Fibroblast of lung (primary cell): ENCODE measurements around the gene MAPK8IP3. TPM values are rescaled to one million over a fixed set of nuclear protein-coding genes. Genes with fewer than 3 reads are reported as not detected.

Experiments
- DNase-seq, 2 donors: peaks; one replicate each; pipeline versions ENCODE4 v3.0.0 to v3.0.0-alpha.2; 2010; ENCODE audit warnings: low read depth in 2 of 2
- H2AFZ ChIP-seq: 2 replicates; pipeline ENCODE4 v1.5.1; 2012; ENCODE audit warnings: low read length, control low read depth, inconsistent platforms
- H3K27ac ChIP-seq: 2 replicates; pipeline ENCODE4 v1.5.1; 2011; ENCODE audit warnings: low read length, control low read depth; ENCODE audit not compliant: insufficient read depth
- H3K27me3 ChIP-seq: 2 replicates; pipeline ENCODE4 v1.5.1; 2011; ENCODE audit warnings: mild to moderate bottlenecking, low read length; ENCODE audit not compliant: control insufficient read depth, insufficient read depth
- H3K36me3 ChIP-seq: 2 replicates; pipeline ENCODE4 v1.5.1; 2011; ENCODE audit warnings: low read length; ENCODE audit not compliant: control insufficient read depth, insufficient read depth
- H3K4me1 ChIP-seq: 2 replicates; pipeline ENCODE4 v1.5.1; 2011; ENCODE audit warnings: low read length; ENCODE audit not compliant: control insufficient read depth, insufficient read depth; ENCODE audit errors: extremely low read depth
- H3K4me2 ChIP-seq: 2 replicates; pipeline ENCODE4 v1.5.1; 2011; ENCODE audit warnings: low read length, control low read depth; ENCODE audit not compliant: insufficient read depth; ENCODE audit errors: extremely low read depth
- H3K4me3 ChIP-seq, 4 experiments: fragments of 200-600 bp in 1 of 4; sonication (generic) in 1 of 4; replicated peaks in 1 of 4; 2 replicates each; pipeline ENCODE4 v1.5.1; 2011 to 2016; ENCODE audit warnings: low read length in 4 of 4, low read depth in 3 of 4, mild to moderate bottlenecking in 3 of 4, control low read depth in 2 of 4, inconsistent platforms in 1 of 4, mixed read lengths in 1 of 4; ENCODE audit not compliant: insufficient read depth in 1 of 4; ENCODE audit errors: control extremely low read depth in 1 of 4
- H3K79me2 ChIP-seq: 2 replicates; pipeline ENCODE4 v1.5.1; 2012; ENCODE audit warnings: mild to moderate bottlenecking, low read length, inconsistent platforms; ENCODE audit not compliant: control insufficient read depth, insufficient read depth
- H3K9ac ChIP-seq: 2 replicates; pipeline ENCODE4 v1.5.1; 2011; ENCODE audit warnings: mild to moderate bottlenecking, low read length, control low read depth; ENCODE audit not compliant: insufficient read depth
- H3K9me3 ChIP-seq: 2 replicates; pipeline ENCODE4 v1.5.1; 2012; ENCODE audit warnings: low read depth, low read length; ENCODE audit not compliant: control insufficient read depth, insufficient read depth
- H4K20me1 ChIP-seq: 2 replicates; pipeline ENCODE4 v1.5.1; 2011; ENCODE audit warnings: low read length; ENCODE audit not compliant: control insufficient read depth, insufficient read depth; ENCODE audit errors: extremely low read depth
- EZH2 ChIP-seq: IDR thresholded peaks from 2 replicates; pipeline ENCODE4 v1.5.1; 2012; ENCODE audit warnings: low read length, control low read depth, mild to moderate bottlenecking; ENCODE audit errors: missing control alignments
- polyA plus RNA-seq, 2 donors: library from polyadenylated mRNA; depleted of rRNA in 1 of 2; stranded (reverse) in 1 of 2; unstranded in 1 of 2; fragments of >200 nt; gene quantifications; 2 replicates each; pipeline ENCODE4 v1.2.1, GENCODE V29; 2011 to 2012; ENCODE audit warnings: missing spikeins in 1 of 2
- total RNA-seq: library from RNA; depleted of rRNA; stranded (reverse); fragments of >200 nt; gene quantifications from 2 replicates; pipeline ENCODE4 v1.2.1, GENCODE V29; 2014
- TF ChIP-seq, protein P1 (sequence below), 2 donors: IDR thresholded peaks in 1 of 2; conservative IDR thresholded peaks in 1 of 2; 1 replicate in 1 of 2; 2 replicates in 1 of 2; pipeline ENCODE4 v1.5.1; 2011 to 2012; ENCODE audit warnings: low read length in 2 of 2, control low read depth in 1 of 2, inconsistent platforms in 1 of 2, low read depth in 1 of 2, mild to moderate bottlenecking in 1 of 2

MAPK8IP3 gene
- total and polyA plus RNA-seq, 2 donors (not counting 1 experiment from before 2014, with no cell fraction given) = 9.4 to 36.3 TPM

DNA sequence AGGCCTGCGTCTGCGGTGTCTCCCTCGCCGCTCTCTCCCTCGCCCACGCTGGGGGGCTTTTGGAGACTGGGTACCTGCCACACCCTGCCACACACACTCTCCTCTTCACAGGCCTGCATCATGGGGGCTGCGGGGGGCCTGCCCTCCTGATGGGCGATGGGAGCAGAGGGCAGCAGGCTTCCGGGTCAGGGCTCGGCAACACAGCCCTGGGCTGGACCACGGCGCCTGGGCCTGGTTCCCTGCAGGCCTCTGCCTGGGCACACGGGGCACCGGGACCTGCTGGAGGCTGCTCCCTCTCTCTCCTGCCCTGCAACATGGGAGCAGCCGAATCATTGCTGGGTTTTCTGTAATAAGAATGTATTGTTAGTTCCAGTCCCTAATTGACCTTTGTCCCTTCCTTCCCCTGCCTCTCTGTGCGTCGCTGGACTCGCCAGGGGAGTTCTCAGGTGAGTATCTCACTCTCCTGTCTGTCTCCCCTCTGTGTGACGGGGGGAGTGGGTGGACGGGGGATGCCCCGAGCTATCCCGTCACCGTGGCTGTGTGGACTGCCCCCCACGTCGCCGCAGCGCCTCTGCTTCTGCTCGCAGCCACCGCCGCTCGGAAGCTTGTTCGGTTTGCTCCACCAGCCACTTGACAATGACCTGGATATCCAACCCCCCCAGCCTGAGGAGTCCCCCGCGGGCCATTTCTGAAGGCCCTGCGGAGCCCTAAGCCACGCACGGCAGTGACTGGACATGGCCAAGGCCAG, 51.9 kb downstream of the MAPK8IP3 start:
- Histone ChIP-seq H3K36me3 (peaks cover 16% of the 10 kb centered on the region), H2AFZ (no peak overlapping the region), H3K27ac (no peak overlapping the region), H3K9ac (no peak overlapping the region), H3K4me2 (no peak overlapping the region), H3K4me3 (no peak overlapping the region), H3K9me3 (no peaks in the 10 kb centered on the region), H4K20me1 (no peaks in the 10 kb centered on the region), H3K79me2 (no peaks in the 10 kb centered on the region), H3K27me3 (no peaks in the 10 kb centered on the region), H3K4me1 (no peaks in the 10 kb centered on the region)
- no peak for DNase-seq
- TF ChIP-seq, protein P1, sequence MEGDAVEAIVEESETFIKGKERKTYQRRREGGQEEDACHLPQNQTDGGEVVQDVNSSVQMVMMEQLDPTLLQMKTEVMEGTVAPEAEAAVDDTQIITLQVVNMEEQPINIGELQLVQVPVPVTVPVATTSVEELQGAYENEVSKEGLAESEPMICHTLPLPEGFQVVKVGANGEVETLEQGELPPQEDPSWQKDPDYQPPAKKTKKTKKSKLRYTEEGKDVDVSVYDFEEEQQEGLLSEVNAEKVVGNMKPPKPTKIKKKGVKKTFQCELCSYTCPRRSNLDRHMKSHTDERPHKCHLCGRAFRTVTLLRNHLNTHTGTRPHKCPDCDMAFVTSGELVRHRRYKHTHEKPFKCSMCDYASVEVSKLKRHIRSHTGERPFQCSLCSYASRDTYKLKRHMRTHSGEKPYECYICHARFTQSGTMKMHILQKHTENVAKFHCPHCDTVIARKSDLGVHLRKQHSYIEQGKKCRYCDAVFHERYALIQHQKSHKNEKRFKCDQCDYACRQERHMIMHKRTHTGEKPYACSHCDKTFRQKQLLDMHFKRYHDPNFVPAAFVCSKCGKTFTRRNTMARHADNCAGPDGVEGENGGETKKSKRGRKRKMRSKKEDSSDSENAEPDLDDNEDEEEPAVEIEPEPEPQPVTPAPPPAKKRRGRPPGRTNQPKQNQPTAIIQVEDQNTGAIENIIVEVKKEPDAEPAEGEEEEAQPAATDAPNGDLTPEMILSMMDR (conservative IDR thresholded peaks at IDR 0.05 in 1 of 2, IDR thresholded peaks at IDR 0.05 in 1 of 2; ENCODE audit: low read depth in 1 of 2, low read length in 2 of 2) = no peak
- no peak for TF ChIP-seq EZH2

DNA sequence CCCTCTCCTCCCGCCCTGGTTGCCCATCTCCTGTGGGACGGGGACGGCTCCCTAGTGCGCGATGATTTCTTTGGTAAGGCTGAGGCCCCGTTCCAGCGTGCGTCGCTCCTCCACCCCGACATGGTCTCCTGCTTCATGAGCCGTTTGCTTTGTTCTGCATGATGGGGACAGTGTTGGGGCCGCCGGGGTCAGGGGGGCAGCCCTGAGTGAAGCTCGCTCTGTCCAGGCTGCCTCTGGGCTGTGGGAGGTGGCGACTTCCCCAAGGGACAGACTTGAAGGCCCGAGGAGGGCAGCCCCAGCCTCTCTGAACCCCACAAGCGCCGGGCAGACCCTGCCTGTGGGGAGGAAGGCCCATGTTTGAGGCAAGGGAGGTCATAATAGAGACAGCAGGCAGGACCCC, 52.9 kb downstream of the MAPK8IP3 start:
- Histone ChIP-seq H3K79me2 (no peaks in the 10 kb centered on the region), H3K9ac (no peak overlapping the region), H3K9me3 (no peaks in the 10 kb centered on the region), H4K20me1 (no peaks in the 10 kb centered on the region), H3K27ac (no peak overlapping the region), H3K4me1 (no peaks in the 10 kb centered on the region), H2AFZ (no peak overlapping the region), H3K4me2 (no peak overlapping the region), H3K36me3 (peaks cover 21% of the 10 kb centered on the region), H3K27me3 (no peaks in the 10 kb centered on the region), H3K4me3 (no peak overlapping the region)
- no peak for TF ChIP-seq EZH2
- TF ChIP-seq, protein P1 (conservative IDR thresholded peaks at IDR 0.05 in 1 of 2, IDR thresholded peaks at IDR 0.05 in 1 of 2; ENCODE audit: low read depth in 1 of 2, low read length in 2 of 2) = no peak
- no peak for DNase-seq

DNA sequence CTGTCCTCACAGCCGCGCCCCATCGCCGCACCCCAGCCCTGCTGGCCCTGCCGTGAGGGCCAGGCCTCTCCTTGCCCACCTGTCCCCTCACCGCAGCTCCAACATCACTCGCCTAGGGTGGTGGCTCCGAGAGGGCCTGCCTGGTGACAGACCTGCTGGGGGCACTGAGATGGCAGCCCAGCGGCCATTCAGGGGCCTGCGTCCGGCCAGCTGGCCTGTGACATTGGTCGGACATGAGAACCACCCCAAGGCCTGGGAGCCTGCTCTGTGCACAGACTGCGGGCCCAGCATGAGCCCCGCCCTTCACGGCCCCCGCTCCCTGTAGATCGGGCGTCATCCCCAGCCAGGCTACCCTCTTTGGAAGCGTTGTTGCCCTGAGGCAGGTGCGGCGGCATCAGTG, 53.5 kb downstream of the MAPK8IP3 start:
- DNase-seq = no peak

More for the DNA sequence above, 53.5 kb downstream of the MAPK8IP3 start:
- Histone ChIP-seq H3K36me3 (peaks cover 26% of the 10 kb centered on the region), H3K79me2 (no peaks in the 10 kb centered on the region), H2AFZ (no peak overlapping the region), H4K20me1 (no peaks in the 10 kb centered on the region), H3K4me1 (no peaks in the 10 kb centered on the region), H3K9me3 (no peaks in the 10 kb centered on the region), H3K4me2 (no peak overlapping the region), H3K9ac (no peak overlapping the region), H3K4me3 (no peak overlapping the region), H3K27me3 (no peaks in the 10 kb centered on the region), H3K27ac (no peak overlapping the region)
- TF ChIP-seq, protein P1 (conservative IDR thresholded peaks at IDR 0.05 in 1 of 2, IDR thresholded peaks at IDR 0.05 in 1 of 2; ENCODE audit: low read depth in 1 of 2, low read length in 2 of 2) = no peak
